Measurements from ENCODE around the gene AUTS2. TPM values are rescaled to one million over a fixed set of nuclear protein-coding genes. Genes with fewer than 3 reads are reported as not detected.

AUTS2 gene
- total and polyA plus RNA-seq, 10 of the 15 experiments (the other 5 are each of a cell fraction or from before 2014, with no cell fraction given), result 6.4 to 55.6 (median 21.6) TPM

GRCh38 chr7:70710011-70710480, 1111.8 kb downstream of the AUTS2 start:
- Histone ChIP-seq H2AFZ (ENCODE audit: control insufficient read depth, low read depth, low read length) (no peak overlapping the region), H3K4me2 (ENCODE audit: control insufficient read depth, insufficient read depth) (no peak overlapping the region), H3K4me3 (no peak overlapping the region), H3K79me2 (ENCODE audit: control insufficient read depth, insufficient read depth, low read length) (peaks cover 71% of the 10 kb centered on the region), H3K27ac (ENCODE audit: control insufficient read depth, insufficient read depth) (peak overlapping the region; percentile 53; the same call in 1 of the 2 replicates), H3K4me1 (ENCODE audit: control insufficient read depth, insufficient read depth, low read length) (peaks cover 16% of the 10 kb centered on the region), H3K9ac (ENCODE audit: control insufficient read depth, insufficient read depth, low read length) (no peak overlapping the region), H3K9me3 (replicated peaks; ENCODE audit: control insufficient read depth, insufficient read depth, low read length) (peaks cover 3% of the 10 kb centered on the region; the same call in 2 of the 3 replicates), H3K27me3 (replicated peaks in 1 of 2; ENCODE audit: control insufficient read depth in 2 of 2, insufficient read depth in 2 of 2, low read length in 1 of 2) (no peaks in the 10 kb centered on the region), H4K20me1 (ENCODE audit: control insufficient read depth, insufficient read depth) (no peaks in the 10 kb centered on the region), H3K36me3 (ENCODE audit: control insufficient read depth in 2 of 2, insufficient read depth in 2 of 2, low read length in 1 of 2) (peaks cover 6 to 16% of the 10 kb centered on the region in 2 experiments)
- POLR2A ChIA-PET, result interaction anchor here (1.1 to 2.0 kb wide), 4 partner anchors 11 to 54 kb away, joined by 4 to 5 read pairs (median 4); no protein-coding TSS in a partner anchor
- CTCF ChIA-PET, result interaction anchor here (0.9 to 6.5 kb wide), 7 partner anchors 9 to 67 kb away, joined by 3 to 46 read pairs (median 4); no protein-coding TSS in a partner anchor
- intact Hi-C loops (cut with micrococcal nuclease; ENCODE audit: unreplicated experiment), result loop anchor here (2.0 to 10.0 kb wide), 2 partner anchors 17 to 1025 kb away; no protein-coding TSS in a partner anchor
- RAD21 ChIA-PET (ENCODE audit: unreplicated experiment), result interaction anchor here (0.8 to 2.5 kb wide), 8 partner anchors 9 to 67 kb away, joined by 3 to 11 read pairs (median 4); no protein-coding TSS in a partner anchor
- in situ Hi-C loops (cut with MboI), result no loop called here
- SMC1A ChIA-PET (ENCODE audit: uncharacterized antibody, unreplicated experiment), result interaction anchor here (0.6 to 5.2 kb wide), 8 partner anchors 11 to 67 kb away, joined by 3 to 43 read pairs (median 6); no protein-coding TSS in a partner anchor
- DNase-seq (ENCODE audit: low read depth, low spot score), result peak; percentile 73
- peak; percentile 35 for FAIRE-seq
- no TSS peak for BruUV-seq (replicated peaks)
- WGBS (ENCODE audit: insufficient coverage, insufficient replicate concordance, low lambda C conversion rate, missing lambda C conversion rate), result 10% methylated on average over 4 of the region's 4 CpGs
- ATAC-seq, result peak; percentile 91
- TF ChIP-seq BACH1 (IDR thresholded peaks at IDR 0.05; ENCODE audit: borderline replicate concordance), result peak; percentile 16; the same call in 1 of the 2 replicates
- no peak for TF ChIP-seq SREBF2 (IDR thresholded peaks at IDR 0.05; ENCODE audit: low read length)
- TF ChIP-seq MXI1 (IDR thresholded peaks at IDR 0.05; ENCODE audit: low read depth, low read length), result peak; percentile 35; the same call in 1 of the 2 replicates
- no peak for TF ChIP-seq HSF1 (IDR thresholded peaks at IDR 0.05; ENCODE audit: low read depth, low read length)
- TF ChIP-seq MEF2A (IDR thresholded peaks at IDR 0.05; ENCODE audit: insufficient read depth, low read depth, low read length), result no peak
- 0 out of 2 replicates have a peak, but pooled peaks have one; percentile 27 for TF ChIP-seq PAX5 (IDR thresholded peaks at IDR 0.05; ENCODE audit: borderline replicate concordance, low read depth, low read length)
- no peak for TF ChIP-seq IRF5 (IDR thresholded peaks at IDR 0.05; ENCODE audit: borderline replicate concordance)
- TF ChIP-seq ZNF687 (IDR thresholded peaks at IDR 0.05), result peak; percentile 52; the same call in 1 of the 2 replicates
- no peak for TF ChIP-seq ASH2L (IDR thresholded peaks at IDR 0.05; ENCODE audit: borderline replicate concordance, low read depth)
- TF ChIP-seq EP300 (IDR thresholded peaks at IDR 0.05; ENCODE audit: borderline replicate concordance in 1 of 2, control insufficient read depth in 1 of 2, low read depth in 2 of 2, low read length in 2 of 2), result peak in 1 of 2 experiments; percentile 64; a peak in 1 of 4 replicates
- TF ChIP-seq GATAD2B (conservative IDR thresholded peaks at IDR 0.05; ENCODE audit: low read depth), result peak; percentile 32; the same call in 1 of the 2 replicates
- TF ChIP-seq TCF3 (IDR thresholded peaks at IDR 0.05; ENCODE audit: borderline replicate concordance, insufficient read depth, low read depth, low read length), result 0 out of 2 replicates have a peak, but pooled peaks have one; percentile 33
- 0 out of 2 replicates have a peak, but pooled peaks have one; percentile 20 for TF ChIP-seq RUNX3 (IDR thresholded peaks at IDR 0.05; ENCODE audit: low read length)
- peak; percentile 44 to 50; a peak in 2 of 4 replicates for TF ChIP-seq IKZF2 (IDR thresholded peaks at IDR 0.05)
- no peak for TF ChIP-seq PML (IDR thresholded peaks at IDR 0.05; ENCODE audit: low read length)
- TF ChIP-seq NR2F1 (conservative IDR thresholded peaks at IDR 0.05), result peak; percentile 34; the same call in 1 of the 2 replicates
- TF ChIP-seq SMARCA5 (IDR thresholded peaks at IDR 0.05), result no peak

Measured in GM12878 (cell line).